Measurements from ENCODE around the gene PRSS23.
"Not testable (repeated sequence)": the region's sequence is repeated elsewhere in the genome, so short reads cannot be mapped to it uniquely, and the experiment has no call there.

PRSS23 gene

GRCh38 chr11:86812322-86812670, 12.0 kb downstream of the PRSS23 start:
- no peak for DNase-seq (ENCODE audit: low read depth in 1 of 2, low spot score in 1 of 2)

- no peak for DNase-seq (ENCODE audit: low read depth in 1 of 2, low spot score in 1 of 2)
These were observed 12.6 kb downstream of the PRSS23 start for GRCh38 chr11:86812981-86813380.

- no peak for DNase-seq (ENCODE audit: low read depth in 1 of 2, low spot score in 1 of 2)
These were observed 14.4 kb downstream of the PRSS23 start for GRCh38 chr11:86814775-86815174.

GRCh38 chr11:86815726-86816125, 15.4 kb downstream of the PRSS23 start:
- no peak for DNase-seq (ENCODE audit: low read depth in 1 of 2, low spot score in 1 of 2)

GRCh38 chr11:86816251-86816726, 15.9 kb downstream of the PRSS23 start:
- DNase-seq (ENCODE audit: low read depth in 1 of 2, low spot score in 1 of 2) = no peak

- no peak for DNase-seq (ENCODE audit: low read depth in 1 of 2, low spot score in 1 of 2)
These were observed 18.3 kb downstream of the PRSS23 start for GRCh38 chr11:86818462-86819192.

- DNase-seq (ENCODE audit: low read depth in 1 of 2, low spot score in 1 of 2) = not testable (repeated sequence)
These were observed 23.8 kb downstream of the PRSS23 start for GRCh38 chr11:86824139-86824538.

GRCh38 chr11:86834376-86834775, 34.0 kb downstream of the PRSS23 start:
- not testable (repeated sequence) for DNase-seq (ENCODE audit: low read depth in 1 of 2, low spot score in 1 of 2)

- not testable (repeated sequence) for DNase-seq (ENCODE audit: low read depth in 1 of 2, low spot score in 1 of 2)
These were observed 44.6 kb downstream of the PRSS23 start for GRCh38 chr11:86844762-86845508.

GRCh38 chr11:86848132-86848531, 47.8 kb downstream of the PRSS23 start:
- no peak for DNase-seq (ENCODE audit: low read depth in 1 of 2, low spot score in 1 of 2)

- DNase-seq (ENCODE audit: low read depth in 1 of 2, low spot score in 1 of 2) = no peak
These were observed 49.3 kb downstream of the PRSS23 start for GRCh38 chr11:86849679-86850078.
